ENCODE measurements around the gene SARM1.
"Not testable (repeated sequence)": the region's sequence is repeated elsewhere in the genome, so short reads cannot be mapped to it uniquely, and the experiment has no call there.

Gene SARM1

GRCh38 chr17:28433721-28434120 lies 62.2 kb downstream of the SARM1 start:
- DNase-seq = no peak

GRCh38 chr17:28434326-28434725 lies 62.8 kb downstream of the SARM1 start:
- not testable (repeated sequence) for DNase-seq

- DNase-seq = no peak
Measured at GRCh38 chr17:28443901-28444638, 72.6 kb downstream of the SARM1 start.

GRCh38 chr17:28446716-28447395 lies 75.4 kb downstream of the SARM1 start:
- DNase-seq = no peak

GRCh38 chr17:28447396-28447760 lies 75.9 kb downstream of the SARM1 start:
- DNase-seq = no peak

- no peak for DNase-seq
Measured at GRCh38 chr17:28449859-28450258, 78.4 kb downstream of the SARM1 start.

Measured in AML-193 (cell line).